HG03469 (cell line): Measurements from ENCODE around the gene P2RX2.

Experiments used
- ATAC-seq: cut with Tn5 transposase; IDR thresholded peaks from one replicate; pipeline ENCODE4 v1.9.1; 2021; ENCODE audit warnings: mild to moderate bottlenecking, moderate library complexity, moderate number of reproducible peaks; ENCODE audit not compliant: unreplicated experiment

The P2RX2 gene

GRCh38 chr12:132658149-132658894 is 39.7 kb downstream of the P2RX2 start:
- ATAC-seq, result no peak

GRCh38 chr12:132659146-132659545 is 40.6 kb downstream of the P2RX2 start:
- ATAC-seq, result no peak

- no peak for ATAC-seq
These were observed 41.5 kb downstream of the P2RX2 start for GRCh38 chr12:132660052-132660451.

GRCh38 chr12:132660996-132661395 is 42.4 kb downstream of the P2RX2 start:
- ATAC-seq, result no peak

DNA sequence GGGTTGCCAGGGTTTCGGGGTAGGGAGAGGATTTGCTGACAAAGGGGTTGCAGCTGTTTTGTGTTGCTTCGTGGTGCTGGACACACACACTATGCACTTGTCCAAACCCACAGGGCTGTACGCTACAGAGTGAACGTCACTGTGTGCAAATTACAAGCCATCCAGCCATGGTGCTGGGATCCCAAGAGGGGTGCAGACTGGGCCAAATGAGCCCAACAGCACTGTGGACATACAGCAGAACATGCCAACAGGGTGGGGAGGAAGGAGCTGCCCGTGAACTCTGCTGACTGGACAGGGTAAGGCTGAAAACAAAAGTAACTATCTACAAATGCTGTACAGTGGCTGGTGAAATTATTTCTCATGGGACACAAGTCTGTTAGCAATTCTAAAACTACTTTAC is 43.4 kb downstream of the P2RX2 start:
- ATAC-seq, result no peak

GRCh38 chr12:132662901-132663755 is 44.6 kb downstream of the P2RX2 start:
- no peak for ATAC-seq

DNA sequence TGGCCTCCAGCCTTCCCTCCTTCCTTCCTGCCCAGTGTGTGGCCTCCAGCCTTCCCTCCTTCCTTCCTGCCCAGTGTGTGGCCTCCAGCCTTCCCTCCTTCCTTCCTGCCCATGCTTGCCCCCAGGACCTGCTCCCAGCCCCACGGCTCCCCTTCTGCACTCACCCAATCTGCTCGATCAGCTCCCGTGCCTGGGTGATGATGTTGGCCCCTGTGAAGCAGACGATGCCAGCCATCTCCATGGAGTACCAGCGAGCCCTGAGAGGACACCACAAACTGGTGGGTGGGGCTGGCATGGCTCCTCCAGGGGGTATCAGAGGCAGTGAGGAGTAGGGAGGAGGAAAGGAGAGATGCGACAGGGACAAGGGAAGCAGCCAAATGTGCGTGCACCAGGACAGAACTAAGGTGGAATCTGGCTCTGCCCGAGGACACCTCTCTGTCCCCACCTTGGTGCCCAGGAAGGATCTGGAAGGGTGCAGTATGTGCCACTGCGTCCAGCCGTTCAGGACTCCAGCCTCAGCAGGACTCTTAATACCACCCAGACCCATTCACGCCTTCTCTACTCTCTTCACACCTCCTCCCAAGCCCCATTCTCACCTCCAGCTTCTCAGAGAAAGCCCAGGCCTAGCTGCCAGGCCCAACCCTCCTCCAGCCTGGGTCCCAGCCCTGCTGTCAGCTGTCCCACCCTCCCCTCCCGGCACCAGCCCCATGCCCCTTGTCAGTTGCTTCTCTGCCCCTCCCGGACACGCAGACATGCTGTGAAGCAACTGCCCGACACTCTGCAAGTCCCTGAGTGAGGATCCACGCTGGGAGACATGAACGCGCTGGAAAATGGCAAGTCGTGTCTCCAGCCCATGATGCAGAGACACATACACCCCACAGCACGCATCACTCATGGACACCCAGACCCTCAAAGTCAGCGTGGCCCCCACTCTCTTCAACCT is 45.9 kb downstream of the P2RX2 start:
- no peak for ATAC-seq

- ATAC-seq, result no peak
These were observed 46.5 kb downstream of the P2RX2 start for GRCh38 chr12:132665149-132665491.

GRCh38 chr12:132665794-132666193 is 47.2 kb downstream of the P2RX2 start:
- no peak for ATAC-seq

DNA sequence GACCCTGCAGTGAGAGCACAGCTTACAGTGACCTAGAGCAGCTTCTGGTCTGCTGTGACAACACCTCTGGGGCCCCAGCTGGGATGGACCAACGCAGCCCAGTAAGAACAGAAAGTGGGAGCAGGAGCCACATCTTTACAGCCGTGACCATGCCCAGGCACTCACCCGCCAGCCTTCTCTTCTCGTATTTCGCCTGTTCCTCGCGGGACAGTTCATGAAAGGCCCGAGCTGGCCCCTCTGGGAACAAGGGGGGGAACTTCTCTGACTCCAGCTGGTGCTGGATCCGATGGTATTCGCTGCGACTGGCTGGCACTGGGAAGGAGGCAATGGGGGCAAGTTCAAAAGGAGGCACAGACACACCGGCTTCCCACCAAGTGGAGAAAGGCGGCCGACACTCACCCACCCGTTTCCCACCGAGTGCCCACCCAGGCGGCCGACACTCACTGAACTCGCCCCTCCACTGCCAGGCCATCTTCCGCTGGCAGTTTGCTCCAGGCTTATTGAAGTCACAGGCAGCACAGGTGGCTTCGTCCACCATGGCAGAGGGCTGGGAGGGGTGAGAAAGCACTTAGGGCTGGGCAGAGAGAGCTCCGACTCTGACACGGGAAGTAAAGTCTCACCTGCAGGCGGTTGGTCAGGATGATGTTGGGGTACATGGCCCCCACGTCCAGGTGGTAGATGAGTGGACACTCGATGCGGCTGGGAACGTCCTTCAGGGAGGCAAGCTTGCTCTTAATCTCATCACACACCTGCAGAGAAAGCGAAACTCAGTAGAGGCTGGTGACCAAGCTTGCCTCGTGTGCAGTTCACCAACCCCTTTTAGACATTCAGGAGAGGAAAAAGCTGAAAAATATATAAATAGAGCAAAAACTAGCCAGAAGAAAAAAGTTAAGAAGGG is 49.9 kb downstream of the P2RX2 start:
- no peak for ATAC-seq

- ATAC-seq, result no peak
These were observed 50.7 kb downstream of the P2RX2 start for GRCh38 chr12:132669166-132669879.
